ENCODE data around the gene GRM8. TPM values are rescaled to one million over a fixed set of nuclear protein-coding genes. Genes with fewer than 3 reads are reported as not detected.

GRM8 gene
- total and polyA plus RNA-seq, 2 donors from 2014 or later = 3.2 TPM; not detected in 1

- Histone ChIP-seq H3K27ac (ENCODE audit: low read depth in 2 of 2, low read length in 2 of 2) (no peak overlapping the region), H3K9me3 (ENCODE audit: control insufficient read depth in 2 of 3, insufficient read depth in 1 of 3, low read length in 3 of 3) (no peaks in the 10 kb centered on the region), H3K27me3 (ENCODE audit: control insufficient read depth, insufficient read depth, low read length) (peaks cover 28% of the 10 kb centered on the region), H3K36me3 (ENCODE audit: control insufficient read depth in 2 of 3, insufficient read depth in 3 of 3, low read length in 3 of 3) (no peaks in the 10 kb centered on the region), H3K4me1 (ENCODE audit: control insufficient read depth in 2 of 3, insufficient read depth in 2 of 3, low read depth in 1 of 3, low read length in 3 of 3) (peaks cover 0 to 9% (median 5%) of the 10 kb centered on the region in 3 donors), H3K4me3 (ENCODE audit: low read length in 3 of 3) (no peak overlapping the region), H3K9ac (ENCODE audit: low read length in 3 of 3) (no peak overlapping the region)
- FAIRE-seq = no peak
- TF ChIP-seq, protein P1, sequence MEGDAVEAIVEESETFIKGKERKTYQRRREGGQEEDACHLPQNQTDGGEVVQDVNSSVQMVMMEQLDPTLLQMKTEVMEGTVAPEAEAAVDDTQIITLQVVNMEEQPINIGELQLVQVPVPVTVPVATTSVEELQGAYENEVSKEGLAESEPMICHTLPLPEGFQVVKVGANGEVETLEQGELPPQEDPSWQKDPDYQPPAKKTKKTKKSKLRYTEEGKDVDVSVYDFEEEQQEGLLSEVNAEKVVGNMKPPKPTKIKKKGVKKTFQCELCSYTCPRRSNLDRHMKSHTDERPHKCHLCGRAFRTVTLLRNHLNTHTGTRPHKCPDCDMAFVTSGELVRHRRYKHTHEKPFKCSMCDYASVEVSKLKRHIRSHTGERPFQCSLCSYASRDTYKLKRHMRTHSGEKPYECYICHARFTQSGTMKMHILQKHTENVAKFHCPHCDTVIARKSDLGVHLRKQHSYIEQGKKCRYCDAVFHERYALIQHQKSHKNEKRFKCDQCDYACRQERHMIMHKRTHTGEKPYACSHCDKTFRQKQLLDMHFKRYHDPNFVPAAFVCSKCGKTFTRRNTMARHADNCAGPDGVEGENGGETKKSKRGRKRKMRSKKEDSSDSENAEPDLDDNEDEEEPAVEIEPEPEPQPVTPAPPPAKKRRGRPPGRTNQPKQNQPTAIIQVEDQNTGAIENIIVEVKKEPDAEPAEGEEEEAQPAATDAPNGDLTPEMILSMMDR (IDR thresholded peaks at IDR 0.05; ENCODE audit: borderline replicate concordance, extremely low read depth, insufficient read depth) = no peak
- no peak for DNase-seq
- intact Hi-C loops (cut with DNase I) = no loop called here
These were observed 1.5 kb upstream of the GRM8 start for GRCh38 chr7:127254163-127254684.

GRCh38 chr7:127253281-127254162, 781 bp upstream of the GRM8 start:
- peaks cover 32% of the 10 kb centered on the region for H3K27me3 ChIP-seq (ENCODE audit: control insufficient read depth, insufficient read depth, low read length)
- H3K36me3 ChIP-seq (ENCODE audit: control insufficient read depth in 2 of 3, insufficient read depth in 3 of 3, low read length in 3 of 3) = no peaks in the 10 kb centered on the region
- FAIRE-seq = no peak
- H3K4me3 ChIP-seq (ENCODE audit: low read length in 3 of 3) = peak overlapping the region; percentile 27 to 78 (median 47)
- H3K27ac ChIP-seq (ENCODE audit: low read depth in 2 of 2, low read length in 2 of 2) = no peak overlapping the region
- H3K4me1 ChIP-seq (ENCODE audit: control insufficient read depth in 2 of 3, insufficient read depth in 2 of 3, low read depth in 1 of 3, low read length in 3 of 3) = peaks cover 0 to 9% (median 5%) of the 10 kb centered on the region in 3 donors
- no peak overlapping the region for H3K9ac ChIP-seq (ENCODE audit: low read length in 3 of 3)
- TF ChIP-seq, protein P1 (IDR thresholded peaks at IDR 0.05; ENCODE audit: borderline replicate concordance, extremely low read depth, insufficient read depth) = peak; percentile 84
- intact Hi-C loops (cut with DNase I) = no loop called here
- no peaks in the 10 kb centered on the region for H3K9me3 ChIP-seq (ENCODE audit: control insufficient read depth in 2 of 3, insufficient read depth in 1 of 3, low read length in 3 of 3)
- DNase-seq = peak; percentile 72 to 83 (median 82)

DNA sequence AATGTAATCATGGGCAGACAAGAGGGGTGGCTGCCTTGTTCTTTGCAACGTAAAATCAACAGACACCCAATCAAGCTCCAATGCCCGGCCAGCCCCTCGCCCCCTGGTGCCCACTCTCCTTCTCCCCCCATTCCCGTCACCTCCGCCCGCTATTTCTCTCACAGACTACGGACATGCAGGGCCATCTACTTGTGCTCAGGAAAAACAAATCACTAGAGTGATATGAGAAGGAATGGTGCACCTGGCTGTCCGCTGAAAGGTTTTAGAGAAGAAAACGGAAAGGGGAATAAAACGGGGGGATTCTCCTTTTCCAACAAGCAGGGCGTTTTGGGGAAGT, 396 bp downstream of the GRM8 start:
- peaks cover 32% of the 10 kb centered on the region for H3K27me3 ChIP-seq (ENCODE audit: control insufficient read depth, insufficient read depth, low read length)
- TF ChIP-seq, protein P1 (IDR thresholded peaks at IDR 0.05; ENCODE audit: borderline replicate concordance, extremely low read depth, insufficient read depth) = no peak
- H3K4me3 ChIP-seq (ENCODE audit: low read length in 3 of 3) = peak overlapping the region; percentile 28 to 78 (median 62)
- H3K27ac ChIP-seq (ENCODE audit: low read depth in 2 of 2, low read length in 2 of 2) = no peak overlapping the region
- H3K4me1 ChIP-seq (ENCODE audit: control insufficient read depth in 2 of 3, insufficient read depth in 2 of 3, low read depth in 1 of 3, low read length in 3 of 3) = peaks cover 0 to 9% (median 5%) of the 10 kb centered on the region in 3 donors
- H3K9ac ChIP-seq (ENCODE audit: low read length in 3 of 3) = peak overlapping the region in 2 of 3 donors; percentile 0 to 15
- H3K36me3 ChIP-seq (ENCODE audit: control insufficient read depth in 2 of 3, insufficient read depth in 3 of 3, low read length in 3 of 3) = no peaks in the 10 kb centered on the region
- intact Hi-C loops (cut with DNase I) = no loop called here
- no peaks in the 10 kb centered on the region for H3K9me3 ChIP-seq (ENCODE audit: control insufficient read depth in 2 of 3, insufficient read depth in 1 of 3, low read length in 3 of 3)
- no peak for FAIRE-seq
- peak in 4 of 5 donors; percentile 12 to 52 (median 28) for DNase-seq

Data from kidney (tissue), 14 donors.